B cell (primary cell): ENCODE data around the gene HPS4. TPM values are rescaled to one million over a fixed set of nuclear protein-coding genes. Genes with fewer than 3 reads are reported as not detected.

Experiments
- ATAC-seq: fragments of 200-7000 bp; cut with Tn5 transposase; one replicate; pipeline ENCODE4 v1.10.0; 2021; ENCODE audit warnings: low read depth, mild to moderate bottlenecking, moderate number of reproducible peaks, moderate library complexity
- CTCF ChIA-PET: fragments of 350-600 bp; sonication (Branson Sonifier 250); formaldehyde crosslinking; loops from one replicate; lab custom pipeline; 2021; ENCODE audit warnings: antibody characterized with exemption, inconsistent platforms; lab: Charles Lee
- POLR2A ChIA-PET: fragments of 350-600 bp; sonication (Branson Sonifier 250); formaldehyde crosslinking; loops from one replicate; lab custom pipeline; 2021; ENCODE audit warnings: antibody characterized with exemption; lab: Charles Lee
- DNase-seq: peaks from one replicate; pipeline ENCODE4 v3.0.0; 2013
- H2AFZ ChIP-seq: 2 replicates; pipeline ENCODE4 v1.6.1; 2012; ENCODE audit warnings: mild to moderate bottlenecking, low read depth, low read length; ENCODE audit not compliant: insufficient read depth, poor library complexity, severe bottlenecking
- H3K27ac ChIP-seq, 2 donors: 1 replicate in 1 of 2; 2 replicates in 1 of 2; pipeline ENCODE4 v1.5.1; 2012 to 2013; ENCODE audit warnings: low read length in 2 of 2, mild to moderate bottlenecking in 2 of 2, moderate library complexity in 1 of 2
- H3K27me3 ChIP-seq, 4 experiments: fragments of 200-600 bp in 1 of 4; sonication (generic) in 1 of 4; replicated peaks in 1 of 4; 1 replicate in 2 of 4; 2 replicates in 2 of 4; pipeline versions ENCODE4 v1.6.1 to v1.7.0; 2013 to 2016; ENCODE audit warnings: low read length in 3 of 4, mild to moderate bottlenecking in 2 of 4, mixed read lengths in 1 of 4, moderate library complexity in 1 of 4; ENCODE audit not compliant: insufficient read depth in 4 of 4, control insufficient read depth in 3 of 4; ENCODE audit errors: control extremely low read depth in 1 of 4
- H3K36me3 ChIP-seq, 2 experiments: replicated peaks in 1 of 2; 1 replicate in 1 of 2; 2 replicates in 1 of 2; pipeline versions ENCODE4 v1.6.1 to v1.7.1; 2013; ENCODE audit warnings: low read length in 1 of 2; ENCODE audit not compliant: insufficient read depth in 2 of 2, control insufficient read depth in 1 of 2; ENCODE audit errors: control extremely low read depth in 1 of 2, extremely low read depth in 1 of 2
- H3K4me1 ChIP-seq, 2 donors: fragments of 200-600 bp in 1 of 2; sonication (generic) in 1 of 2; 1 replicate in 1 of 2; 2 replicates in 1 of 2; pipeline versions ENCODE4 v1.5.1 to v1.6.1; 2013 to 2017; ENCODE audit warnings: low read length in 2 of 2; ENCODE audit not compliant: control insufficient read depth in 2 of 2, insufficient read depth in 2 of 2
- H3K4me2 ChIP-seq: replicated peaks from 2 replicates; pipeline ENCODE3; 2012; ENCODE audit warnings: mild to moderate bottlenecking, low read depth, low read length; ENCODE audit not compliant: poor library complexity, severe bottlenecking
- H3K4me3 ChIP-seq, 5 experiments: fragments of 200-600 bp in 1 of 5; sonication (generic) in 1 of 5; 1 replicate in 3 of 5; 2 replicates in 2 of 5; pipeline versions ENCODE4 v1.5.1 to v1.7.0; 2011 to 2016; ENCODE audit warnings: low read length in 4 of 5, mild to moderate bottlenecking in 4 of 5, low read depth in 2 of 5, control low read depth in 1 of 5, moderate library complexity in 1 of 5; ENCODE audit not compliant: insufficient read depth in 1 of 5; ENCODE audit errors: control extremely low read depth in 1 of 5, extremely low read depth in 1 of 5
- H3K79me2 ChIP-seq: fragments of 200-600 bp; sonication (generic); one replicate; pipeline ENCODE4 v1.6.0; 2016; ENCODE audit warnings: low read length; ENCODE audit not compliant: control insufficient read depth, insufficient read depth
- H3K9ac ChIP-seq: fragments of 200-600 bp; sonication (generic); 2 replicates; pipeline ENCODE4 v1.6.1; 2017; ENCODE audit warnings: mild to moderate bottlenecking, low read length, moderate library complexity
- H3K9me3 ChIP-seq, 3 donors: one replicate each; pipeline versions ENCODE4 v1.6.1 to v1.7.1; 2013; ENCODE audit warnings: low read length in 2 of 3; ENCODE audit not compliant: control insufficient read depth in 2 of 3, insufficient read depth in 1 of 3; ENCODE audit errors: control extremely low read depth in 1 of 3
- H4K20me1 ChIP-seq: 2 replicates; pipeline ENCODE4 v1.6.0; 2012; ENCODE audit warnings: mild to moderate bottlenecking, low read length; ENCODE audit not compliant: insufficient read depth, control insufficient read depth, poor library complexity, severe bottlenecking
- H3K27ac Mint-ChIP-seq: one replicate; pipeline ENCODE4 v1.8.0; 2021; ENCODE audit warnings: mixed read lengths
- H3K27me3 Mint-ChIP-seq: one replicate; pipeline ENCODE4 v1.8.0; 2021; ENCODE audit warnings: mixed read lengths
- H3K4me1 Mint-ChIP-seq: one replicate; pipeline ENCODE4 v1.8.0; 2021; ENCODE audit warnings: mixed read lengths
- H3K4me3 Mint-ChIP-seq: one replicate; pipeline ENCODE4 v1.8.0; 2021; ENCODE audit warnings: mixed read lengths
- H3K9me3 Mint-ChIP-seq: one replicate; pipeline ENCODE4 v1.8.0; 2022; ENCODE audit warnings: mixed read lengths; ENCODE audit not compliant: insufficient read depth
- CTCF ChIP-seq: fragments of 200-600 bp; IDR thresholded peaks from one replicate; pipeline ENCODE4 v1.8.0; 2022; ENCODE audit warnings: antibody characterized with exemption, mild to moderate bottlenecking
- EZH2 ChIP-seq: IDR thresholded peaks from 2 replicates; pipeline ENCODE4 v1.6.1; 2012; ENCODE audit warnings: borderline replicate concordance, low read depth, mild to moderate bottlenecking, moderate library complexity, low read length; ENCODE audit not compliant: insufficient read depth, poor library complexity, severe bottlenecking
- WGBS: methylation state at CpG from one replicate; pipeline ENCODE4 v1.1.5; 2013; ENCODE audit warnings: missing lambda C conversion rate; ENCODE audit not compliant: insufficient coverage; 5-methylcytosine and 5-hydroxymethylcytosine counted together
- intact Hi-C: fragments of 100-400 bp; cut with micrococcal nuclease; formaldehyde crosslinking; loops from one replicate; pipeline ENCODE4 v1.10.0; 2022
- polyA plus RNA-seq: library from polyadenylated mRNA; depleted of rRNA; stranded (reverse); fragments of >200 nt; gene quantifications from 2 replicates; pipeline ENCODE4 v1.2.3, GENCODE V29; 2012
- total RNA-seq, 2 donors: library from RNA; stranded (reverse); fragments of 120-200 nt in 1 of 2; gene quantifications; 1 replicate in 1 of 2; 2 replicates in 1 of 2; pipeline versions ENCODE4 v1.2.3 to v1.2.4, GENCODE V29; 2013 to 2022

HPS4 gene
- total and polyA plus RNA-seq, 2 donors (not counting 1 experiment from before 2014, with no cell fraction given), result 34.8 to 61.8 TPM

- no peak for DNase-seq
- no peak overlapping the region for H3K9ac ChIP-seq
- POLR2A ChIA-PET, result no interaction called here
- no peaks in the 10 kb centered on the region for H3K27me3 Mint-ChIP-seq
- H3K36me3 ChIP-seq, result peaks cover 4 to 85% of the 10 kb centered on the region in 2 experiments
- TF ChIP-seq EZH2 (no peak), CTCF (no peak)
- no peak overlapping the region for H3K4me3 Mint-ChIP-seq
- H3K4me1 Mint-ChIP-seq, result peaks cover under 1% of the 10 kb centered on the region
- H3K27ac ChIP-seq, result no peak overlapping the region
- no peaks in the 10 kb centered on the region for H3K27me3 ChIP-seq
- ATAC-seq, result no peak
- CTCF ChIA-PET, result interaction anchor here (1.1 kb wide), 1 partner anchor 12 kb away, joined by 4 read pairs; the partner anchor contains the start of genes HPS4 and SRRD
- H3K4me3 ChIP-seq, result no peak overlapping the region
- intact Hi-C loops, result no loop called here
- peaks cover 44% of the 10 kb centered on the region for H3K79me2 ChIP-seq
- no peak overlapping the region for H3K27ac Mint-ChIP-seq
- WGBS, result 100% methylated on average over 2 of the region's 5 CpGs
- no peaks in the 10 kb centered on the region for H3K9me3 ChIP-seq
- no peak overlapping the region for H3K4me2 ChIP-seq
- no peaks in the 10 kb centered on the region for H3K4me1 ChIP-seq
- no peak overlapping the region for H2AFZ ChIP-seq
- no peaks in the 10 kb centered on the region for H3K9me3 Mint-ChIP-seq
- no peaks in the 10 kb centered on the region for H4K20me1 ChIP-seq
These were observed 12.1 kb downstream of the HPS4 start for GRCh38 chr22:26471522-26471921.

GRCh38 chr22:26470807-26471206 lies 12.8 kb downstream of the HPS4 start:
- no peak overlapping the region for H2AFZ ChIP-seq
- no CpG with 5 or more reads among the region's 2 CpGs for WGBS
- CTCF ChIA-PET, result interaction anchor here (0.9 to 1.1 kb wide), 2 partner anchors 9 to 13 kb away, joined by 3 to 4 read pairs; partner anchors contain the start of genes HPS4 and SRRD
- H3K9me3 Mint-ChIP-seq, result no peaks in the 10 kb centered on the region
- no peak overlapping the region for H3K27ac Mint-ChIP-seq
- H3K4me3 Mint-ChIP-seq, result no peak overlapping the region
- H3K27me3 ChIP-seq, result no peaks in the 10 kb centered on the region
- H4K20me1 ChIP-seq, result no peaks in the 10 kb centered on the region
- intact Hi-C loops, result no loop called here
- no peak overlapping the region for H3K27ac ChIP-seq
- peaks cover 4 to 85% of the 10 kb centered on the region in 2 experiments for H3K36me3 ChIP-seq
- no peak for DNase-seq
- no peak for ATAC-seq
- no peaks in the 10 kb centered on the region for H3K4me1 ChIP-seq
- peaks cover 38% of the 10 kb centered on the region for H3K79me2 ChIP-seq
- no peak overlapping the region for H3K9ac ChIP-seq
- H3K4me1 Mint-ChIP-seq, result no peaks in the 10 kb centered on the region
- H3K4me2 ChIP-seq, result no peak overlapping the region
- TF ChIP-seq CTCF (no peak), EZH2 (no peak)
- H3K27me3 Mint-ChIP-seq, result no peaks in the 10 kb centered on the region
- POLR2A ChIA-PET, result no interaction called here
- no peak overlapping the region for H3K4me3 ChIP-seq
- H3K9me3 ChIP-seq, result no peaks in the 10 kb centered on the region
